RWPE1 (cell line): Measurements from ENCODE around the gene XIST.
"Not testable (repeated sequence)": the region's sequence is repeated elsewhere in the genome, so short reads cannot be mapped to it uniquely, and the experiment has no call there.

ENCODE experiments used
- CTCF ChIA-PET: fragments of 350-600 bp; sonication (Branson Sonifier 250); formaldehyde crosslinking; extraction: SDS; loops from one replicate; lab custom pipeline; 2021; lab: Yijun Ruan, JAX
- POLR2A ChIA-PET: fragments of 400-600 bp; formaldehyde crosslinking; extraction: SDS; loops from one replicate; lab custom pipeline; 2020; ENCODE audit warnings: antibody characterized with exemption; ENCODE audit not compliant: low non-redundant PET; lab: Yijun Ruan, JAX
- DNase-seq: peaks from one replicate; pipeline ENCODE4 v3.0.0; 2012; ENCODE audit warnings: low spot score
- H3K27ac ChIP-seq: fragments of 450-650 bp; 2 replicates; pipeline ENCODE4 v1.5.1; 2017
- CTCF ChIP-seq: fragments of 450-650 bp; conservative IDR thresholded peaks from 2 replicates; pipeline ENCODE4 v1.5.1; 2017; ENCODE audit warnings: low read depth, mild to moderate bottlenecking

XIST gene

GRCh38 chrX:73817393-73818199 lies 34.9 kb downstream of the XIST start:
- CTCF ChIA-PET, result interaction anchor here (0.7 kb wide), 1 partner anchor 449 kb away, joined by 3 read pairs; no protein-coding TSS in a partner anchor
- no peak for TF ChIP-seq CTCF
- no peak for DNase-seq
- POLR2A ChIA-PET, result no interaction called here
- no peak overlapping the region for H3K27ac ChIP-seq

- no peak for DNase-seq
- CTCF ChIA-PET, result no interaction called here
- POLR2A ChIA-PET, result no interaction called here
- no peak overlapping the region for H3K27ac ChIP-seq
- TF ChIP-seq CTCF, result no peak
Observed at GRCh38 chrX:73812256-73812655, 40.3 kb downstream of the XIST start.

DNA sequence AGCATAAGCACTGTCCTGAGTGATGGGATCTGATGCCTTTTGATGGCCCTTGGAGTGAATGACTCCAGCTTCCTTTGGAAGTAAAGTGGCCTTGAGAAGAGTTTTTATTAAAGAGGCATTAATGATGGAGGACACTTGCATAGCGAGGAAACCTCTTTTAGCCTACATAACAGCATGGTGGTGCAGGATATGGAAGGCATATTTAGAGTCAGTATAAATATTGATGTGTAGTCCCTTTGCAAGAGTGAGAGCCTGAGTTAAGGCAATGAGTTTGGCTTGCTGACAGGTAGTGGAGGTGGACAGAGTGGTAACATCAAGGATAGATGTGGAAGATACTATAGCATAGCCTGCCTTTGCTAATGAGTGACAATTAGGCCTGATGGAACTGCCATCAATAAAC lies 48.4 kb downstream of the XIST start:
- CTCF ChIA-PET, POLR2A ChIA-PET, DNase-seq, H3K27ac ChIP-seq: not testable (repeated sequence)

- DNase-seq, result no peak
- H3K27ac ChIP-seq, result no peak overlapping the region
- no peak for TF ChIP-seq CTCF
- CTCF ChIA-PET, result no interaction called here
- POLR2A ChIA-PET, result no interaction called here
Observed at GRCh38 chrX:73799888-73800287, 52.6 kb downstream of the XIST start.

GRCh38 chrX:73792511-73792910 lies 60.0 kb downstream of the XIST start:
- CTCF ChIA-PET, result interaction anchor here (0.6 kb wide), 1 partner anchor 145 kb away, joined by 3 read pairs; no protein-coding TSS in a partner anchor
- POLR2A ChIA-PET, DNase-seq, H3K27ac ChIP-seq: not testable (repeated sequence)

DNA sequence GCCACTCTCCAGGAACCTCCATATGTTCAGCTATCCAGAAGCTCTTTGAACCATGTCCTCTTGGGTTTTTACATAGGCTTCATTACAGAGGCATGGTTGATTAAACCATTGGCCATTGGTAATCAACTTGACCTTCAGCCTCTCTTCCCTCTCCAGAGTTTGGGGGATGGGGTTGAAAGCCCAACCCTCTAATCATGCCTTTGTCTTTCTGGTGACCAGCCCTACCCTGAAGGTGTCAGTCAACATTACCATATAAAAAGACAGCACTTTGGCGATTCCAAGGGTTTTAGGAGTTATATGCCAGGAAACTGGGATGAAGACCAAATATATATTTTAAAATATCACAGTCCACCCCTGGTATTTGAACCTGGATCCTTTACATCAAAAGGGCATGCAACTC lies 67.0 kb downstream of the XIST start:
- ChIA-PET CTCF (no interaction called here), POLR2A (no interaction called here)
- H3K27ac ChIP-seq, result no peak overlapping the region
- TF ChIP-seq CTCF, result no peak
- no peak for DNase-seq
